Measurements from ENCODE around the gene SCYL1. TPM values are rescaled to one million over a fixed set of nuclear protein-coding genes. Genes with fewer than 3 reads are reported as not detected.
A peak's percentile ranks its signal among the peaks of the same experiment; 100 is the strongest.
"Not testable (repeated sequence)": the region's sequence is repeated elsewhere in the genome, so short reads cannot be mapped to it uniquely, and the experiment has no call there.

SCYL1 gene
- polyA plus RNA-seq, 2 donors = 41.8 to 52.4 TPM

- peak overlapping the region; percentile 88 to 94 for H3K27ac ChIP-seq (ENCODE audit: low read depth in 2 of 2, low read length in 1 of 2)
- 43 to 45% methylated on average over 16 to 19 of the region's 19 CpGs for WGBS, 2 donors
- H3K36me3 ChIP-seq (ENCODE audit: control insufficient read depth in 2 of 2, insufficient read depth in 2 of 2, low read length in 1 of 2) = no peaks in the 10 kb centered on the region
- H3K4me3 ChIP-seq (ENCODE audit: low read depth in 1 of 2, low read length in 2 of 2) = no peak overlapping the region
- no peaks in the 10 kb centered on the region for H3K9me3 ChIP-seq (ENCODE audit: control insufficient read depth in 2 of 2, insufficient read depth in 1 of 2, low read depth in 1 of 2, low read length in 1 of 2)
- H3K27me3 ChIP-seq (ENCODE audit: control insufficient read depth in 1 of 2, insufficient read depth in 2 of 2, low read length in 2 of 2) = no peaks in the 10 kb centered on the region
- H3K4me1 ChIP-seq (ENCODE audit: control insufficient read depth in 2 of 2, insufficient read depth in 2 of 2, low read length in 1 of 2) = peaks cover 15 to 34% of the 10 kb centered on the region in 2 donors
Measured at GRCh38 chr11:65558930-65559509, 34.1 kb downstream of the SCYL1 start.

- Histone ChIP-seq H3K27me3 (ENCODE audit: control insufficient read depth in 1 of 2, insufficient read depth in 2 of 2, low read length in 2 of 2) (no peaks in the 10 kb centered on the region), H3K9me3 (ENCODE audit: control insufficient read depth in 2 of 2, insufficient read depth in 1 of 2, low read depth in 1 of 2, low read length in 1 of 2) (no peaks in the 10 kb centered on the region), H3K36me3 (ENCODE audit: control insufficient read depth in 2 of 2, insufficient read depth in 2 of 2, low read length in 1 of 2) (no peaks in the 10 kb centered on the region), H3K4me1 (ENCODE audit: control insufficient read depth in 2 of 2, insufficient read depth in 2 of 2, low read length in 1 of 2) (peaks cover 15 to 31% of the 10 kb centered on the region in 2 donors), H3K4me3 (ENCODE audit: low read depth in 1 of 2, low read length in 2 of 2) (no peak overlapping the region), H3K27ac (ENCODE audit: low read depth in 2 of 2, low read length in 1 of 2) (peak overlapping the region; percentile 88 to 94)
- WGBS, 2 donors = 61 to 63% methylated on average over 5 of the region's 5 CpGs
Measured at GRCh38 chr11:65559535-65559934, 34.7 kb downstream of the SCYL1 start.

- no peaks in the 10 kb centered on the region for H3K9me3 ChIP-seq (ENCODE audit: control insufficient read depth in 2 of 2, insufficient read depth in 1 of 2, low read depth in 1 of 2, low read length in 1 of 2)
- 28 to 29% methylated on average over 5 of the region's 5 CpGs for WGBS, 2 donors
- no peaks in the 10 kb centered on the region for H3K27me3 ChIP-seq (ENCODE audit: control insufficient read depth in 1 of 2, insufficient read depth in 2 of 2, low read length in 2 of 2)
- H3K4me3 ChIP-seq (ENCODE audit: low read depth in 1 of 2, low read length in 2 of 2) = no peak overlapping the region
- peak overlapping the region; percentile 35 to 82 for H3K27ac ChIP-seq (ENCODE audit: low read depth in 2 of 2, low read length in 1 of 2)
- peaks cover 11 to 27% of the 10 kb centered on the region in 2 donors for H3K4me1 ChIP-seq (ENCODE audit: control insufficient read depth in 2 of 2, insufficient read depth in 2 of 2, low read length in 1 of 2)
- H3K36me3 ChIP-seq (ENCODE audit: control insufficient read depth in 2 of 2, insufficient read depth in 2 of 2, low read length in 1 of 2) = no peaks in the 10 kb centered on the region
Measured at GRCh38 chr11:65559951-65560537, 35.2 kb downstream of the SCYL1 start.

- WGBS, 2 donors = 26 to 31% methylated on average over 15 of the region's 15 CpGs
- Histone ChIP-seq H3K4me3 (ENCODE audit: low read depth in 1 of 2, low read length in 2 of 2) (no peak overlapping the region), H3K27me3 (ENCODE audit: control insufficient read depth in 1 of 2, insufficient read depth in 2 of 2, low read length in 2 of 2) (no peaks in the 10 kb centered on the region), H3K27ac (ENCODE audit: low read depth in 2 of 2, low read length in 1 of 2) (peak overlapping the region; percentile 35 to 82), H3K36me3 (ENCODE audit: control insufficient read depth in 2 of 2, insufficient read depth in 2 of 2, low read length in 1 of 2) (no peaks in the 10 kb centered on the region), H3K9me3 (ENCODE audit: control insufficient read depth in 2 of 2, insufficient read depth in 1 of 2, low read depth in 1 of 2, low read length in 1 of 2) (no peaks in the 10 kb centered on the region), H3K4me1 (ENCODE audit: control insufficient read depth in 2 of 2, insufficient read depth in 2 of 2, low read length in 1 of 2) (peaks cover 4 to 21% of the 10 kb centered on the region in 2 donors)
Measured at GRCh38 chr11:65560555-65561418, 35.9 kb downstream of the SCYL1 start.

GRCh38 chr11:65562020-65562419, 37.1 kb downstream of the SCYL1 start:
- no peaks in the 10 kb centered on the region for H3K9me3 ChIP-seq (ENCODE audit: control insufficient read depth in 2 of 2, insufficient read depth in 1 of 2, low read depth in 1 of 2, low read length in 1 of 2)
- H3K4me3 ChIP-seq (ENCODE audit: low read depth in 1 of 2, low read length in 2 of 2) = no peak overlapping the region
- H3K4me1 ChIP-seq (ENCODE audit: control insufficient read depth in 2 of 2, insufficient read depth in 2 of 2, low read length in 1 of 2) = peaks cover 4 to 18% of the 10 kb centered on the region in 2 donors

GRCh38 chr11:65562788-65563187, 37.9 kb downstream of the SCYL1 start:
- Histone ChIP-seq H3K27me3 (ENCODE audit: control insufficient read depth in 1 of 2, insufficient read depth in 2 of 2, low read length in 2 of 2) (no peaks in the 10 kb centered on the region), H3K4me1 (ENCODE audit: control insufficient read depth in 2 of 2, insufficient read depth in 2 of 2, low read length in 1 of 2) (peaks cover 0 to 14% of the 10 kb centered on the region in 2 donors), H3K4me3 (ENCODE audit: low read depth in 1 of 2, low read length in 2 of 2) (no peak overlapping the region), H3K27ac (ENCODE audit: low read depth in 2 of 2, low read length in 1 of 2) (no peak overlapping the region), H3K36me3 (ENCODE audit: control insufficient read depth in 2 of 2, insufficient read depth in 2 of 2, low read length in 1 of 2) (peaks cover 0 to under 1% of the 10 kb centered on the region in 2 donors), H3K9me3 (ENCODE audit: control insufficient read depth in 2 of 2, insufficient read depth in 1 of 2, low read depth in 1 of 2, low read length in 1 of 2) (no peaks in the 10 kb centered on the region)
- WGBS, 2 donors = 83 to 91% methylated on average over 8 to 9 of the region's 9 CpGs

More at GRCh38 chr11:65562020-65562419, 37.1 kb downstream of the SCYL1 start:
- WGBS, 2 donors = 85 to 91% methylated on average over 7 of the region's 7 CpGs
- Histone ChIP-seq H3K36me3 (ENCODE audit: control insufficient read depth in 2 of 2, insufficient read depth in 2 of 2, low read length in 1 of 2) (no peaks in the 10 kb centered on the region), H3K27me3 (ENCODE audit: control insufficient read depth in 1 of 2, insufficient read depth in 2 of 2, low read length in 2 of 2) (no peaks in the 10 kb centered on the region), H3K27ac (ENCODE audit: low read depth in 2 of 2, low read length in 1 of 2) (no peak overlapping the region)

- no peaks in the 10 kb centered on the region for H3K27me3 ChIP-seq (ENCODE audit: control insufficient read depth in 1 of 2, insufficient read depth in 2 of 2, low read length in 2 of 2)
- no peak overlapping the region for H3K27ac ChIP-seq (ENCODE audit: low read depth in 2 of 2, low read length in 1 of 2)
- H3K4me3 ChIP-seq (ENCODE audit: low read depth in 1 of 2, low read length in 2 of 2) = no peak overlapping the region
- peaks cover 0 to 5% of the 10 kb centered on the region in 2 donors for H3K36me3 ChIP-seq (ENCODE audit: control insufficient read depth in 2 of 2, insufficient read depth in 2 of 2, low read length in 1 of 2)
- H3K4me1 ChIP-seq (ENCODE audit: control insufficient read depth in 2 of 2, insufficient read depth in 2 of 2, low read length in 1 of 2) = peaks cover 0 to 14% of the 10 kb centered on the region in 2 donors
- 92 to 95% methylated on average over 4 of the region's 4 CpGs for WGBS, 2 donors
- H3K9me3 ChIP-seq (ENCODE audit: control insufficient read depth in 2 of 2, insufficient read depth in 1 of 2, low read depth in 1 of 2, low read length in 1 of 2) = no peaks in the 10 kb centered on the region
Measured at GRCh38 chr11:65563601-65564000, 38.7 kb downstream of the SCYL1 start.

- H3K27me3 ChIP-seq (ENCODE audit: control insufficient read depth in 1 of 2, insufficient read depth in 2 of 2, low read length in 2 of 2); H3K4me3 ChIP-seq (ENCODE audit: low read depth in 1 of 2, low read length in 2 of 2); H3K36me3 ChIP-seq (ENCODE audit: control insufficient read depth in 2 of 2, insufficient read depth in 2 of 2, low read length in 1 of 2); H3K9me3 ChIP-seq (ENCODE audit: control insufficient read depth in 2 of 2, insufficient read depth in 1 of 2, low read depth in 1 of 2, low read length in 1 of 2): not testable (repeated sequence)
- Histone ChIP-seq H3K4me1 (ENCODE audit: control insufficient read depth in 2 of 2, insufficient read depth in 2 of 2, low read length in 1 of 2) (peaks cover 0 to 16% of the 10 kb centered on the region in 2 donors), H3K27ac (ENCODE audit: low read depth in 2 of 2, low read length in 1 of 2) (peak overlapping the region; percentile 24 to 47)
- 82 to 88% methylated on average over 12 of the region's 12 CpGs for whole genome bisulfite sequencing, 2 donors
Measured at GRCh38 chr11:65564879-65565559, 40.1 kb downstream of the SCYL1 start.

Data from esophagus (tissue), 2 donors.